OCI-LY3 (cell line): ENCODE results near the gene PLIN1.

Experiments used
- CTCF ChIP-seq: fragments of 200-600, 300-600 bp; sonication (generic); IDR thresholded peaks from 2 replicates; pipeline ENCODE4 v1.5.1; 2014; ENCODE audit warnings: antibody characterized with exemption, low read length, low read depth
- EZH2phosphoT487 ChIP-seq: fragments of 200-600 bp; shearing (Covaris generic); IDR thresholded peaks from 2 replicates; pipeline ENCODE4 v1.6.1; 2018; ENCODE audit warnings: antibody characterized with exemption, mixed run types, low read depth

GRCh38 chr15:89660556-89660955 lies 18.6 kb downstream of the PLIN1 start:
- no peak for TF ChIP-seq CTCF
- no peak for TF ChIP-seq EZH2phosphoT487
